ENCODE measurements around the gene ELMO2. TPM values are rescaled to one million over a fixed set of nuclear protein-coding genes. Genes with fewer than 3 reads are reported as not detected.

ELMO2 gene
- total RNA-seq, 2 donors from 2014 or later = 20.0 to 24.7 TPM

GRCh38 chr20:46362921-46363867 is 43.2 kb downstream of the ELMO2 start:
- H3K27me3 ChIP-seq = no peaks in the 10 kb centered on the region
- no peak for DNase-seq
- H3K9ac ChIP-seq (ENCODE audit: low read depth in 2 of 2, low read length in 2 of 2) = peak overlapping the region in 1 of 2 donors; percentile 93
- H3K27ac ChIP-seq = peak overlapping the region; percentile 100
- no peaks in the 10 kb centered on the region for H3K9me3 ChIP-seq
- no peak for TF ChIP-seq CTCF (IDR thresholded peaks at IDR 0.05)
- H3K36me3 ChIP-seq = peaks cover 6% of the 10 kb centered on the region
- H3K4me3 ChIP-seq = peak overlapping the region; percentile 99
- intact Hi-C loops (cut with DNase I) = no loop called here
- H3K4me1 ChIP-seq = peaks cover 23% of the 10 kb centered on the region

- Histone ChIP-seq H3K4me1 (peaks cover 23% of the 10 kb centered on the region), H3K9ac (ENCODE audit: low read depth in 2 of 2, low read length in 2 of 2) (no peak overlapping the region), H3K27me3 (no peaks in the 10 kb centered on the region), H3K4me3 (no peak overlapping the region), H3K36me3 (peaks cover 6% of the 10 kb centered on the region), H3K27ac (no peak overlapping the region), H3K9me3 (no peaks in the 10 kb centered on the region)
- no peak for DNase-seq
- TF ChIP-seq CTCF (IDR thresholded peaks at IDR 0.05) = no peak
- intact Hi-C loops (cut with DNase I) = no loop called here
Observed at GRCh38 chr20:46361811-46362210, 44.6 kb downstream of the ELMO2 start.

GRCh38 chr20:46361381-46361780 is 45.0 kb downstream of the ELMO2 start:
- H3K27me3 ChIP-seq = no peaks in the 10 kb centered on the region
- no peak for DNase-seq
- TF ChIP-seq CTCF (IDR thresholded peaks at IDR 0.05) = no peak
- H3K9ac ChIP-seq (ENCODE audit: low read depth in 2 of 2, low read length in 2 of 2) = no peak overlapping the region
- peak overlapping the region; percentile 4 for H3K4me3 ChIP-seq
- no peaks in the 10 kb centered on the region for H3K9me3 ChIP-seq
- H3K27ac ChIP-seq = no peak overlapping the region
- H3K4me1 ChIP-seq = peaks cover 23% of the 10 kb centered on the region
- H3K36me3 ChIP-seq = peaks cover 6% of the 10 kb centered on the region
- intact Hi-C loops (cut with DNase I) = no loop called here

GRCh38 chr20:46359233-46359751 is 47.1 kb downstream of the ELMO2 start:
- Histone ChIP-seq H3K4me1 (peaks cover 18% of the 10 kb centered on the region), H3K27ac (no peak overlapping the region), H3K9ac (ENCODE audit: low read depth in 2 of 2, low read length in 2 of 2) (no peak overlapping the region), H3K36me3 (no peaks in the 10 kb centered on the region), H3K27me3 (no peaks in the 10 kb centered on the region), H3K9me3 (no peaks in the 10 kb centered on the region), H3K4me3 (no peak overlapping the region)
- TF ChIP-seq CTCF (IDR thresholded peaks at IDR 0.05) = no peak
- intact Hi-C loops (cut with DNase I) = no loop called here
- no peak for DNase-seq

- no peak overlapping the region for H3K27ac ChIP-seq
- no peak overlapping the region for H3K9ac ChIP-seq (ENCODE audit: low read depth in 2 of 2, low read length in 2 of 2)
- no peaks in the 10 kb centered on the region for H3K27me3 ChIP-seq
- peaks cover 17% of the 10 kb centered on the region for H3K4me1 ChIP-seq
- H3K36me3 ChIP-seq = no peaks in the 10 kb centered on the region
- intact Hi-C loops (cut with DNase I) = no loop called here
- H3K4me3 ChIP-seq = no peak overlapping the region
- H3K9me3 ChIP-seq = no peaks in the 10 kb centered on the region
- TF ChIP-seq CTCF (IDR thresholded peaks at IDR 0.05) = no peak
- DNase-seq = no peak
Observed at GRCh38 chr20:46358346-46359058, 47.9 kb downstream of the ELMO2 start.
